Measurements from ENCODE around the gene INHBC.
A peak's percentile ranks its signal among the peaks of the same experiment; 100 is the strongest.
"Not testable (repeated sequence)": the region's sequence is repeated elsewhere in the genome, so short reads cannot be mapped to it uniquely, and the experiment has no call there.

INHBC gene

GRCh38 chr12:57390174-57390573 lies 44.4 kb upstream of the INHBC start:
- Mint-ChIP-seq H3K27ac (peak overlapping the region; percentile 87), H3K27me3 (ENCODE audit: low read depth, poor library complexity) (no peaks in the 10 kb centered on the region), H3K36me3 (ENCODE audit: low read depth) (peaks cover 76% of the 10 kb centered on the region), H3K9me3 (no peaks in the 10 kb centered on the region), H3K4me3 (no peak overlapping the region), H3K4me1 (no peaks in the 10 kb centered on the region)
- no peak for TF ChIP-seq CTCF (IDR thresholded peaks at IDR 0.05)
- no peak for DNase-seq

- TF ChIP-seq CTCF (IDR thresholded peaks at IDR 0.05) = no peak
- DNase-seq = no peak
- Mint-ChIP-seq H3K27ac (no peak overlapping the region), H3K27me3 (ENCODE audit: low read depth, poor library complexity) (no peaks in the 10 kb centered on the region), H3K36me3 (ENCODE audit: low read depth) (peaks cover 56% of the 10 kb centered on the region), H3K9me3 (no peaks in the 10 kb centered on the region), H3K4me1 (no peaks in the 10 kb centered on the region), H3K4me3 (no peak overlapping the region)
These were observed 39.5 kb upstream of the INHBC start for GRCh38 chr12:57395121-57395520.

- Mint-ChIP-seq H3K27ac (peak overlapping the region; percentile 80), H3K36me3 (ENCODE audit: low read depth) (peaks cover 37% of the 10 kb centered on the region), H3K4me3 (no peak overlapping the region), H3K4me1 (no peaks in the 10 kb centered on the region), H3K27me3 (ENCODE audit: low read depth, poor library complexity) (no peaks in the 10 kb centered on the region), H3K9me3 (no peaks in the 10 kb centered on the region)
- DNase-seq = no peak
- no peak for TF ChIP-seq CTCF (IDR thresholded peaks at IDR 0.05)
These were observed 37.1 kb upstream of the INHBC start for GRCh38 chr12:57397441-57397840.

- not testable (repeated sequence) for H3K9me3 Mint-ChIP-seq; H3K27me3 Mint-ChIP-seq (ENCODE audit: low read depth, poor library complexity); H3K4me3 Mint-ChIP-seq; DNase-seq; H3K4me1 Mint-ChIP-seq
- Mint-ChIP-seq H3K36me3 (ENCODE audit: low read depth) (peaks cover 17% of the 10 kb centered on the region), H3K27ac (peak overlapping the region; percentile 81)
These were observed 34.7 kb upstream of the INHBC start for GRCh38 chr12:57399718-57400463.

- Mint-ChIP-seq H3K27ac (peak overlapping the region; percentile 69), H3K36me3 (ENCODE audit: low read depth) (peaks cover 12% of the 10 kb centered on the region), H3K4me3 (no peak overlapping the region), H3K9me3 (no peaks in the 10 kb centered on the region), H3K27me3 (ENCODE audit: low read depth, poor library complexity) (no peaks in the 10 kb centered on the region), H3K4me1 (no peaks in the 10 kb centered on the region)
- DNase-seq = no peak
- TF ChIP-seq CTCF (IDR thresholded peaks at IDR 0.05) = no peak
These were observed 33.4 kb upstream of the INHBC start for GRCh38 chr12:57401165-57401564.

GRCh38 chr12:57402156-57402555 lies 32.4 kb upstream of the INHBC start:
- not testable (repeated sequence) for H3K4me1 Mint-ChIP-seq; H3K9me3 Mint-ChIP-seq; H3K27ac Mint-ChIP-seq; H3K4me3 Mint-ChIP-seq; DNase-seq; H3K27me3 Mint-ChIP-seq (ENCODE audit: low read depth, poor library complexity)
- H3K36me3 Mint-ChIP-seq (ENCODE audit: low read depth) = peaks cover 14% of the 10 kb centered on the region

- Mint-ChIP-seq H3K9me3 (no peaks in the 10 kb centered on the region), H3K27me3 (ENCODE audit: low read depth, poor library complexity) (no peaks in the 10 kb centered on the region), H3K36me3 (ENCODE audit: low read depth) (peaks cover 13% of the 10 kb centered on the region), H3K4me3 (no peak overlapping the region), H3K27ac (peak overlapping the region; percentile 42), H3K4me1 (peaks cover 3% of the 10 kb centered on the region)
- DNase-seq = no peak
- TF ChIP-seq CTCF (IDR thresholded peaks at IDR 0.05) = no peak
These were observed 29.5 kb upstream of the INHBC start for GRCh38 chr12:57404966-57405640.

Data from nephron progenitor cell (in vitro differentiated cells).